PC-3 (cell line): Measurements from ENCODE around the gene RFPL1.

Experiments used
- EZH2 ChIP-seq: fragments of 300-600 bp; sonication (generic); IDR thresholded peaks from one replicate; pipeline ENCODE4 v1.6.1; 2017; ENCODE audit warnings: antibody characterized with exemption, mild to moderate bottlenecking, low read length; ENCODE audit not compliant: unreplicated experiment
- EZH2phosphoT487 ChIP-seq: fragments of 300-600 bp; sonication (generic); IDR thresholded peaks from 2 replicates; pipeline ENCODE4 v1.6.1; 2018; ENCODE audit warnings: mild to moderate bottlenecking, antibody characterized with exemption, low read length, borderline replicate concordance

GRCh38 chr22:29480262-29480511 is 41.8 kb downstream of the RFPL1 start:
- TF ChIP-seq EZH2phosphoT487 = no peak
- TF ChIP-seq EZH2 = no peak
